Cardiac fibroblast (primary cell): ENCODE measurements around the gene PLXNA4.
A peak's percentile ranks its signal among the peaks of the same experiment; 100 is the strongest.

Experiments
- DNase-seq, 2 donors: peaks; one replicate each; pipeline versions ENCODE4 v3.0.0 to v3.0.0-alpha.2; 2010; ENCODE audit warnings: low read depth in 2 of 2
- H3K4me3 ChIP-seq, 2 donors: replicated peaks in 1 of 2; 1 replicate in 1 of 2; 2 replicates in 1 of 2; pipeline ENCODE4 v1.5.1; 2011; ENCODE audit warnings: low read depth in 2 of 2, low read length in 2 of 2, mild to moderate bottlenecking in 2 of 2, moderate library complexity in 1 of 2
- CTCF ChIP-seq: IDR thresholded peaks from one replicate; pipeline ENCODE4 v1.5.1; 2011; ENCODE audit warnings: low read depth, mild to moderate bottlenecking, low read length, inconsistent platforms

The PLXNA4 gene

GRCh38 chr7:132145063-132145462 lies 431.2 kb downstream of the PLXNA4 start:
- TF ChIP-seq CTCF = no peak
- no peak overlapping the region for H3K4me3 ChIP-seq
- DNase-seq = no peak

GRCh38 chr7:132142006-132142405 lies 434.3 kb downstream of the PLXNA4 start:
- no peak for DNase-seq
- H3K4me3 ChIP-seq = no peak overlapping the region
- TF ChIP-seq CTCF = no peak

GRCh38 chr7:132141109-132141508 lies 435.2 kb downstream of the PLXNA4 start:
- DNase-seq = peak in 1 of 2 donors; percentile 59
- TF ChIP-seq CTCF = no peak
- no peak overlapping the region for H3K4me3 ChIP-seq

- no peak overlapping the region for H3K4me3 ChIP-seq
- TF ChIP-seq CTCF = no peak
- peak in 1 of 2 donors; percentile 26 for DNase-seq
These were observed 435.9 kb downstream of the PLXNA4 start for GRCh38 chr7:132140341-132140740.

- TF ChIP-seq CTCF = no peak
- no peak overlapping the region for H3K4me3 ChIP-seq
- peak in 1 of 2 donors; percentile 21 for DNase-seq
These were observed 437.5 kb downstream of the PLXNA4 start for GRCh38 chr7:132138817-132139216.

GRCh38 chr7:132137681-132138080 lies 438.6 kb downstream of the PLXNA4 start:
- no peak overlapping the region for H3K4me3 ChIP-seq
- TF ChIP-seq CTCF = no peak
- DNase-seq = no peak

- TF ChIP-seq CTCF = no peak
- no peak for DNase-seq
These were observed 440.4 kb downstream of the PLXNA4 start for GRCh38 chr7:132135746-132136385.

More at GRCh38 chr7:132135746-132136385, 440.4 kb downstream of the PLXNA4 start:
- no peak overlapping the region for H3K4me3 ChIP-seq
